Measurements from ENCODE around the gene EPHB6.

Gene EPHB6

DNA sequence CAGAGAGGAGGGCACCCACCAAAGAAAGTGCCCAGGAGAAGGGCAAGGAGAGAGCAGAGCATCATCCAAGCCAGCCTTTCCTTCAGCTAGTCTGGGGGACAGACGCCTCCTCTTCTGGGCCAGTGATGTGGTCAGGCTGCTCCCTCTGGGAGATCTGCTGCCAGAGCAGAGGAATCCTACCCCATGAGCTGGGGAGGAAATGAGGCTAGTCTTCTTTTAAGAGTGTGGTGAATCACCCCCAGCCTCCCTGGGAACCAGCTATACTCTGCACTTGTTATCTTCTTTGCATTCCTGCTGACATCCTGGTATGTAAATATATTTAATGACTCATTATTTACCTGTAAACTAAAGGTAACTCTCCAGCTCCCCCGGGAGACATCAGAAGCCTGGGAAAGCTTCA lies 41.6 kb upstream of the EPHB6 start:
- Histone ChIP-seq H3K36me3 (no peaks in the 10 kb centered on the region), H3K27me3 (no peaks in the 10 kb centered on the region), H3K4me3 (ENCODE audit: low read depth, low read length) (no peak overlapping the region), H3K4me1 (no peaks in the 10 kb centered on the region), H3K9me3 (no peaks in the 10 kb centered on the region)
- TF ChIP-seq, protein P1, sequence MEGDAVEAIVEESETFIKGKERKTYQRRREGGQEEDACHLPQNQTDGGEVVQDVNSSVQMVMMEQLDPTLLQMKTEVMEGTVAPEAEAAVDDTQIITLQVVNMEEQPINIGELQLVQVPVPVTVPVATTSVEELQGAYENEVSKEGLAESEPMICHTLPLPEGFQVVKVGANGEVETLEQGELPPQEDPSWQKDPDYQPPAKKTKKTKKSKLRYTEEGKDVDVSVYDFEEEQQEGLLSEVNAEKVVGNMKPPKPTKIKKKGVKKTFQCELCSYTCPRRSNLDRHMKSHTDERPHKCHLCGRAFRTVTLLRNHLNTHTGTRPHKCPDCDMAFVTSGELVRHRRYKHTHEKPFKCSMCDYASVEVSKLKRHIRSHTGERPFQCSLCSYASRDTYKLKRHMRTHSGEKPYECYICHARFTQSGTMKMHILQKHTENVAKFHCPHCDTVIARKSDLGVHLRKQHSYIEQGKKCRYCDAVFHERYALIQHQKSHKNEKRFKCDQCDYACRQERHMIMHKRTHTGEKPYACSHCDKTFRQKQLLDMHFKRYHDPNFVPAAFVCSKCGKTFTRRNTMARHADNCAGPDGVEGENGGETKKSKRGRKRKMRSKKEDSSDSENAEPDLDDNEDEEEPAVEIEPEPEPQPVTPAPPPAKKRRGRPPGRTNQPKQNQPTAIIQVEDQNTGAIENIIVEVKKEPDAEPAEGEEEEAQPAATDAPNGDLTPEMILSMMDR (IDR thresholded peaks at IDR 0.05; ENCODE audit: low read depth, low read length) = no peak
- no peak for DNase-seq

DNA sequence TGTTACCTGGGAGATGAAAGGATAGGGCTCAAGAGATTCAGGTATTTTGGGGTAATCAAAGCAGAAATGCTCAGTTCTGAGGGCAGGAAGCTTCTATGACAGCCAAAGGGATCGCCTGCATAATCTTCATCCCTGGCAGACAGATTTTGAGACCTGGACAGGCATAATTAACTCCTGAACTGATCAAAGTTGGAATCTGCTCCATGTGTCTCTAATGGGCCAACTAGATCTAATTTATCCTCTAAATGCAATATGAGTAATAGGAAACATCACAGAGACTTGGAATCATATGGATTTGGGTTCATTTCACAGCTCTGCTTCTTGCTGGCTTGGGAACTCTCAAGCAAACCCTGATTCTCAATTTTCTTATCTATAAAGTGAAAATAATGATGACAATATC lies 41.2 kb upstream of the EPHB6 start:
- Histone ChIP-seq H3K27me3 (no peaks in the 10 kb centered on the region), H3K4me1 (no peaks in the 10 kb centered on the region), H3K4me3 (ENCODE audit: low read depth, low read length) (no peak overlapping the region), H3K36me3 (no peaks in the 10 kb centered on the region), H3K9me3 (no peaks in the 10 kb centered on the region)
- no peak for DNase-seq
- TF ChIP-seq, protein P1 (IDR thresholded peaks at IDR 0.05; ENCODE audit: low read depth, low read length) = no peak

DNA sequence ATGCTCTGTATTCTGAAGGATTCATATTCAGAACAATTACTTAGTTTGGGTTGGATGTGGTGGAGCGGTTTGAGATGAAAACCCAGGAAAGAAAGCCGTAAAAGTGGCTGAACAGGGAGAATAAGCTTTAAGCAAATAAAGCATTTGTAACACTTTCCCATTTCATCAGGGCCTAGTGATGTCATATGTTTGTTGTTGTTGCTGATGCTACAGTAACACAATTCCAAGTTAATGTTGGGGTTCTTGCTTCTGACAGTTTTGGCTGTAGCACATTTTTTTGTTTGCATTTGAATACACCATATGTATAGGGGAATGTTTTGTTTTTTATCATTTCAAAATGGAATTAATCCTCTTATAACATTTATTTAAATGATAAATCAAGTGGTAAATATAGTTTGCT lies 40.4 kb upstream of the EPHB6 start:
- H3K4me3 ChIP-seq (ENCODE audit: low read depth, low read length) = no peak overlapping the region
- no peaks in the 10 kb centered on the region for H3K27me3 ChIP-seq
- DNase-seq = no peak
- H3K36me3 ChIP-seq = no peaks in the 10 kb centered on the region
- H3K4me1 ChIP-seq = no peaks in the 10 kb centered on the region
- TF ChIP-seq, protein P1 (IDR thresholded peaks at IDR 0.05; ENCODE audit: low read depth, low read length) = no peak
- no peaks in the 10 kb centered on the region for H3K9me3 ChIP-seq

DNA sequence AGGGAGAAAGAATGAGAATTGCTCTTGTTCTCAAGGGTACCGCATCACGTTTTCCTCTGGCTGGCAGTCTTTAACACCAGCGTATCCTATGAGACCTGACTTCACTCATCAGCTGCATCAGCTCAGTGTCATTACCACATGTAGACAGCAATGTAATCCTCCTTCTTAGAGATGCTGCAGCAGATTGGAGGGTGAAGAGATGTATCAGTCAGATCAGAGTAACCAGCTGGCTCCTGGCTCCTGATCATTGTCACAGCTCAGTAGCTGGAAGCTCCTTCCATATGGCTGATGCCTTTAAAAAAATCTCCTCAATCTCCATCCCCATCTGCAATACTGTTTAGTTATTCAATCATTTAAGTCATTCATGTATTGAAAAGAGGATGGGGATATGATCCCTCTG lies 39.7 kb upstream of the EPHB6 start:
- Histone ChIP-seq H3K27me3 (no peaks in the 10 kb centered on the region), H3K36me3 (no peaks in the 10 kb centered on the region), H3K4me1 (no peaks in the 10 kb centered on the region), H3K4me3 (ENCODE audit: low read depth, low read length) (no peak overlapping the region), H3K9me3 (no peaks in the 10 kb centered on the region)
- TF ChIP-seq, protein P1 (IDR thresholded peaks at IDR 0.05; ENCODE audit: low read depth, low read length) = no peak
- DNase-seq = no peak

DNA sequence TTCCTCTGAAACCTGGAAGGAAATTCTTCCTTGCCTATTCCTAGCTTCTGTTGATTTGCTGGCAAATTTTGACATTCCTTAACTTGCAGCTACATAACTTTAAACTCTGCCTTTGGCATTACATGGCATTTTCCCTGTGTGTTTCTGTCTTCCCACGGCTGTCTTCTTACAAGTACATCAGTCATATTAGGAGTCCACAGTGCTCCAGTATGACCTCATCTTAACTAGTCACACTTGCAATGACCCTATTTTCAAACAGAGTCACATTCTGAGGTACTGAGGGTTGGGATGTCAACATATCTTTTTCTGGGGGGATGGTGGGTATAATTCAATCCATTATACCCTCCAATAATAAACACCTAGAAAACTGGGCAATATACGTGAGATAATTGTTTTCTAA lies 37.4 kb upstream of the EPHB6 start:
- no peaks in the 10 kb centered on the region for H3K9me3 ChIP-seq
- no peaks in the 10 kb centered on the region for H3K36me3 ChIP-seq

DNA sequence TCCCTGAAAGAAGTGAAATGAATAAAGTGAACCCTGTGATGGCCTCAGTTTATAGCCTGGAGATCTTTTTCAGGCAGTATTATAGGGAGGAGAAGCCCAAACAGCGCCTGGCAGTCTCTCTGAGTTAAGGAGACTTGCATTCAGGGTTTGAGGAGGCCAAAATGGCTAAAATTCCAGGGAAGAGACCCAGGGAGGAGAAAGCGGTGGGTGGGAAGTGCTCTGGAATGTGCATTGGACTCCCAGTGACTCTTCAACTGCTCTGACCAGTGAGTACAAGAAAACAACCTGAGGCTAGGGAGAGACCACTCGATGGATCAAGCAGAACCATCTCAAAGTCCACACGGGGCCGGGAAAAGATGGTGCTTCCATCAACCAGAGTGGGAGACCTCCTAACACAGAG lies 35.3 kb upstream of the EPHB6 start:
- Histone ChIP-seq H3K4me3 (ENCODE audit: low read depth, low read length) (no peak overlapping the region), H3K9me3 (no peaks in the 10 kb centered on the region), H3K36me3 (no peaks in the 10 kb centered on the region), H3K4me1 (no peaks in the 10 kb centered on the region), H3K27me3 (no peaks in the 10 kb centered on the region)
- TF ChIP-seq, protein P1 (IDR thresholded peaks at IDR 0.05; ENCODE audit: low read depth, low read length) = no peak
- no peak for DNase-seq

More for the DNA sequence above, 37.4 kb upstream of the EPHB6 start:
- TF ChIP-seq, protein P1 (IDR thresholded peaks at IDR 0.05; ENCODE audit: low read depth, low read length) = no peak
- no peak overlapping the region for H3K4me3 ChIP-seq (ENCODE audit: low read depth, low read length)
- H3K4me1 ChIP-seq = no peaks in the 10 kb centered on the region
- no peaks in the 10 kb centered on the region for H3K27me3 ChIP-seq
- DNase-seq = no peak

All from BE2C (cell line).